Measurements from ENCODE around the gene RAMACL.

RAMACL gene

GRCh38 chr6:166552600-166552999 lies 33.9 kb downstream of the RAMACL start:
- no peak for TF ChIP-seq CTCF (IDR thresholded peaks at IDR 0.05; ENCODE audit: extremely low read depth, missing control alignments)
- DNase-seq (ENCODE audit: low spot score) = no peak

- DNase-seq (ENCODE audit: low spot score) = no peak
- no peak for TF ChIP-seq CTCF (IDR thresholded peaks at IDR 0.05; ENCODE audit: extremely low read depth, missing control alignments)
Measured at GRCh38 chr6:166551754-166552495, 34.6 kb downstream of the RAMACL start.

- DNase-seq (ENCODE audit: low spot score) = no peak
- TF ChIP-seq CTCF (IDR thresholded peaks at IDR 0.05; ENCODE audit: extremely low read depth, missing control alignments) = no peak
Measured at GRCh38 chr6:166546653-166547052, 39.8 kb downstream of the RAMACL start.

GRCh38 chr6:166545156-166546034 lies 41.1 kb downstream of the RAMACL start:
- no peak for TF ChIP-seq CTCF (IDR thresholded peaks at IDR 0.05; ENCODE audit: extremely low read depth, missing control alignments)
- no peak for DNase-seq (ENCODE audit: low spot score)

GRCh38 chr6:166544296-166544605 lies 42.2 kb downstream of the RAMACL start:
- no peak for TF ChIP-seq CTCF (IDR thresholded peaks at IDR 0.05; ENCODE audit: extremely low read depth, missing control alignments)
- DNase-seq (ENCODE audit: low spot score) = no peak

- DNase-seq (ENCODE audit: low spot score) = no peak
- TF ChIP-seq CTCF (IDR thresholded peaks at IDR 0.05; ENCODE audit: extremely low read depth, missing control alignments) = no peak
Measured at GRCh38 chr6:166543603-166544295, 42.7 kb downstream of the RAMACL start.

- no peak for TF ChIP-seq CTCF (IDR thresholded peaks at IDR 0.05; ENCODE audit: extremely low read depth, missing control alignments)
- no peak for DNase-seq (ENCODE audit: low spot score)
Measured at GRCh38 chr6:166542580-166542912, 43.9 kb downstream of the RAMACL start.
